ENCODE data around the gene HCFC1R1. TPM values are rescaled to one million over a fixed set of nuclear protein-coding genes. Genes with fewer than 3 reads are reported as not detected.

Gene HCFC1R1
- total and polyA plus RNA-seq, 12 donors: 29.7 to 609 (median 63.5) TPM

- intact Hi-C loops (cut with DNase I): no loop called here
- TF ChIP-seq CTCF (IDR thresholded peaks at IDR 0.05) (no peak), POLR2A (IDR thresholded peaks at IDR 0.05) (no peak)
- no peaks in the 10 kb centered on the region for H3K9me3 ChIP-seq (replicated peaks in 1 of 3)
- 92 to 96% (median 93%) methylated on average over 8 of the region's 8 CpGs for WGBS, 4 donors
- peaks cover 0 to 16% of the 10 kb centered on the region in 2 donors for H3K36me3 ChIP-seq (replicated peaks in 1 of 2)
- peaks cover 25 to 50% of the 10 kb centered on the region in 2 donors for H3K4me1 ChIP-seq (replicated peaks in 1 of 2)
- H3K27ac ChIP-seq: no peak overlapping the region
- no peak overlapping the region for H3K4me3 ChIP-seq
- H3K27me3 ChIP-seq: peaks cover 20% of the 10 kb centered on the region
- DNase-seq: peak in 1 of 7 donors; percentile 17
Measured at GRCh38 chr16:3026003-3026378, 2.2 kb upstream of the HCFC1R1 start.

DNA sequence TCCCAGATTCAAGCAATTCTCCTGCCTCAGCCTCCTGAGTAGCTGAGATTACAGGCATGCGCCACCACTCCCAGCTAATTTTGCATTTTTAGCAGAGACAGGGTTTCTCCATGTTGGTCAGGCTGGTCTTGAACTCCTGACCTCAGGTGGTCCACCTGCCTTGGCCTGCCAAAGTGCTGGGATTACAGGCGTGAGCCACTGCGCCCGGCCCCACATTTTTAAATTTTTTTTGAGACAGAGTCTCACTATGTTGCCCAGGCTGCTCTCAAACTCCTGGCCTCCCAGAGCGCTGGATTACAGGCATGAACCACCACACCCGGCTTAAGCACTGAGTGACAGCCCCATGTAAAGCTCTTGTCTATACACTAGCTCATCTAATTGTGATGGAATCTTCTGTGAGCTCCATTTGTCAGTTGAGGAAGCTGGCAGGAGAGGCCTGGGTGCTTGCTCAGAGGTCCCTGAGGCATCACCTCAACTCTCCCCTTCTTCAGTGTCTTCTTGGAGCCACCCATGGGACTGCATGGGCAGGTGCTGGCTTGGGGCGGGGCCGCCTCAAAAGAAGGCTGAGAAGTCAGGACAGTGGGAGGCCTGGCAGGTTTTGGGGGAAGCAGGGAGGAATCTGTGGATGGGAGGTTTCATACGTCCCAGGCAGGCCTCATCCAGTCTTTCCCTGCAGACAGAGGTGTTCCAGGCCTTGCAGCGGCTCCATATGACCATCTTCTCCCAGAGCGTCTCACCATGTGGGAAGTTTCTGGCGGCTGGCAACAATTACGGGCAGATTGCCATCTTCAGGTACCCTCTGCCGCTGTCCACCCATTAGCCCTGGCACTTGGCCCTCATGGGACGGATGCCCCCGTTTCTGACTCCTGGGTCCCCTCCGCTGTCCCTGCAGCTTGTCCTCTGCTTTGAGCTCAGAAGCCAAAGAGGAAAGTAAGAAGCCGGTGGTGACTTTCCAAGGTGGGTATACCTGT lies 1.6 kb upstream of the HCFC1R1 start:
- peaks cover 25 to 57% of the 10 kb centered on the region in 2 donors for H3K4me1 ChIP-seq (replicated peaks in 1 of 2)

DNA sequence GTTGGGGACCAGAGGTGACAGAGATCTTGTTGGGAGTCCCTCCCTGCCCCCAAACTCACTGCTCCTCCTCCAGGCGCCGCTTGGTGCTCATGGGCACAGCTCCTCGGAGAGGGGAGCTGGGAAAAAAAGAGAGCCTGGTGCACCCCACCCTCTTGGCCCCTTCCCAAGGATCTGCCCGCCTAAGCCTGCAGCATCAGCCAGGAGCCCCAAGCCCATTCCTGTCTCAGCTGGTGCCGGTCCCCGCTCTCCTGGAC lies 400 bp downstream of the HCFC1R1 start:
- peak overlapping the region; percentile 88 to 99 (median 97) for H3K27ac ChIP-seq
- peak in 6 of 7 donors; percentile 44 to 77 (median 66) for DNase-seq
- peaks cover 29 to 54% of the 10 kb centered on the region in 2 donors for H3K4me1 ChIP-seq (replicated peaks in 1 of 2)
- H3K27me3 ChIP-seq: peaks cover 5% of the 10 kb centered on the region
- intact Hi-C loops (cut with DNase I): no loop called here
- no peak for TF ChIP-seq CTCF (IDR thresholded peaks at IDR 0.05)
- no peak for TF ChIP-seq POLR2A (IDR thresholded peaks at IDR 0.05)
- peak overlapping the region in 3 of 4 donors; percentile 60 to 96 (median 80) for H3K4me3 ChIP-seq
- peaks cover 0 to 16% of the 10 kb centered on the region in 2 donors for H3K36me3 ChIP-seq (replicated peaks in 1 of 2)
- H3K9me3 ChIP-seq (replicated peaks in 1 of 3): no peaks in the 10 kb centered on the region
- whole genome bisulfite sequencing, 4 donors: 19 to 43% (median 33%) methylated on average over 5 to 6 of the region's 6 CpGs

More for the DNA sequence above, 1.6 kb upstream of the HCFC1R1 start:
- peaks cover 0 to 16% of the 10 kb centered on the region in 2 donors for H3K36me3 ChIP-seq (replicated peaks in 1 of 2)
- 89 to 95% (median 93%) methylated on average over 18 of the region's 18 CpGs for WGBS, 4 donors
- no peak overlapping the region for H3K27ac ChIP-seq
- peaks cover 14% of the 10 kb centered on the region for H3K27me3 ChIP-seq
- intact Hi-C loops (cut with DNase I): no loop called here
- no peak for DNase-seq
- TF ChIP-seq POLR2A (IDR thresholded peaks at IDR 0.05) (no peak), CTCF (IDR thresholded peaks at IDR 0.05) (no peak)
- H3K4me3 ChIP-seq: no peak overlapping the region
- H3K9me3 ChIP-seq (replicated peaks in 1 of 3): no peaks in the 10 kb centered on the region

DNA sequence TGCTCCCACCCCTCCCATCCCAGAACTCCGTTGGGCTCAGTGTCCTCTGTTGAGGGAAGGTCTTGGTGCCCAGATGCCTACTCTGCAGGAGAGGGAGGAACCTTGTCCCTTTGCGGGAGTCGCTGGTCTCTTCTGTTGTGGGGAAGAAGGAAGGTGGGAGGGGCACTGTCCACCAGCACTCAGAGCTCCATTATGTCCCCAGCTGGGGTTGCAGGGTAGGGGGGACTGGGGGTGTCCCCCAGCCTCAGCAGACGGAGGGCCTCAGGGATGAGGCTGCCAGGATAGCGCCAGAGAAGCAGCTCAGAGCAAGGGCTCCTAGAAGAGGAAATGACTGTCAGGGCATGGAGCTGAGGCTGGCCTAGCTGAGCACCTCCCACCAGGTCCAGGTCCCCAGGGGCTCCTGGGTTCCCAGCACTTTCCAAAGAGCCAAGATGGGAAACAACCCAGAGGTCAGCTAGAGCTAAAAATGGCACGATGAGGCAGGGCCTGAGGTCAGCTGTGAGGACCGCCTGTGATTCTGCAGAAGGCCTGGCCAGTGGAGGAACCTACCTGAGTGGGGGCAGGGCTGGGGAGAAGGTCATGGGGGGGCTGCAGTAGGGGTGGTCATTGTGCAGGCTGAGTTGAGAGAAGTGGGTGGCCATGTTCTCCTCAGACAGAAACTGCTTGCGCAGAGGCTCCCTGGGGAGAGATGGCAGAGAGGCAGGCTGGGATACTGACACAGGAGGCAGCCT lies 893 bp downstream of the HCFC1R1 start:
- peak overlapping the region; percentile 88 to 99 (median 97) for H3K27ac ChIP-seq
- H3K9me3 ChIP-seq (replicated peaks in 1 of 3): no peaks in the 10 kb centered on the region
- no peak for TF ChIP-seq CTCF (IDR thresholded peaks at IDR 0.05)
- TF ChIP-seq POLR2A (IDR thresholded peaks at IDR 0.05): no peak
- DNase-seq: peak in 2 of 7 donors; percentile 50 to 71
- peak overlapping the region in 2 of 4 donors; percentile 60 to 80 for H3K4me3 ChIP-seq
- H3K4me1 ChIP-seq (replicated peaks in 1 of 2): peaks cover 29 to 53% of the 10 kb centered on the region in 2 donors
- peaks cover 0 to 16% of the 10 kb centered on the region in 2 donors for H3K36me3 ChIP-seq (replicated peaks in 1 of 2)
- WGBS, 4 donors: 22 to 44% (median 32%) methylated on average over 5 to 8 of the region's 8 CpGs
- H3K27me3 ChIP-seq: peaks cover 10% of the 10 kb centered on the region
- intact Hi-C loops (cut with DNase I): no loop called here

All from adrenal gland (tissue), 12 donors.